H1 (cell line): ENCODE measurements around the gene SMS. TPM values are rescaled to one million over a fixed set of nuclear protein-coding genes. Genes with fewer than 3 reads are reported as not detected.

Source experiments
- CTCF ChIA-PET: fragments of 300-600 bp; sonication (Branson Sonifier 250); formaldehyde crosslinking; loops from one replicate; lab custom pipeline; 2021; ENCODE audit not compliant: partially characterized antibody; lab: Charles Lee
- POLR2A ChIA-PET: fragments of 300-600 bp; sonication (Branson Sonifier 250); formaldehyde crosslinking; loops from one replicate; lab custom pipeline; 2021; ENCODE audit warnings: inconsistent platforms; ENCODE audit not compliant: partially characterized antibody; lab: Charles Lee
- DNase-seq, 2 experiments: peaks; one replicate each; pipeline versions ENCODE4 v3.0.0 to v3.0.0-alpha.2; 2010 to 2022; ENCODE audit warnings: low spot score in 2 of 2, low read depth in 1 of 2, mixed read lengths in 1 of 2
- FAIRE-seq: peaks from 2 replicates; lab custom pipeline; 2011; peaks lifted over from hg19 to GRCh38; lab: Jason Lieb, UNC
- H2AFZ ChIP-seq: 2 replicates; pipeline ENCODE4 v1.8.1; 2012; ENCODE audit warnings: low read length, inconsistent platforms
- H2AK5ac ChIP-seq: 2 replicates; pipeline ENCODE4 v1.6.1; 2013; ENCODE audit warnings: low read depth, low read length
- H2BK120ac ChIP-seq: replicated peaks from 2 replicates; pipeline ENCODE3; 2013; ENCODE audit warnings: low read depth, low read length, inconsistent platforms
- H2BK12ac ChIP-seq: 2 replicates; pipeline ENCODE4 v1.6.1; 2013; ENCODE audit warnings: low read depth, low read length
- H2BK15ac ChIP-seq: 2 replicates; pipeline ENCODE4 v1.6.1; 2013; ENCODE audit warnings: low read length
- H2BK20ac ChIP-seq: 2 replicates; pipeline ENCODE4 v1.6.1; 2013; ENCODE audit warnings: low read length
- H2BK5ac ChIP-seq: 2 replicates; pipeline ENCODE4 v1.6.1; 2013; ENCODE audit warnings: low read depth, low read length
- H3K14ac ChIP-seq: 2 replicates; pipeline ENCODE4 v1.6.1; 2013; ENCODE audit warnings: inconsistent platforms; ENCODE audit not compliant: insufficient read length
- H3K18ac ChIP-seq: 2 replicates; pipeline ENCODE4 v1.6.1; 2013; ENCODE audit warnings: low read length; ENCODE audit errors: extremely low read depth
- H3K23ac ChIP-seq: 2 replicates; pipeline ENCODE4 v1.6.1; 2013; ENCODE audit warnings: inconsistent platforms; ENCODE audit not compliant: insufficient read length
- H3K23me2 ChIP-seq: 2 replicates; pipeline ENCODE4 v1.6.1; 2013; ENCODE audit warnings: low read depth, low read length
- H3K27ac ChIP-seq: 2 replicates; pipeline ENCODE4 v1.6.1; 2011; ENCODE audit warnings: low read depth, low read length, inconsistent platforms
- H3K27me3 ChIP-seq, 4 experiments: replicated peaks in 1 of 4; 1 replicate in 1 of 4; 2 replicates in 3 of 4; pipeline versions ENCODE4 v1.6.1 to v1.8.1; 2011 to 2013; ENCODE audit warnings: low read length in 3 of 4, mild to moderate bottlenecking in 3 of 4, inconsistent platforms in 2 of 4, mixed read lengths in 2 of 4, moderate library complexity in 1 of 4; ENCODE audit not compliant: control insufficient read depth in 3 of 4, insufficient read depth in 3 of 4; ENCODE audit errors: extremely low read depth in 1 of 4
- H3K36me3 ChIP-seq, 4 experiments: 2 replicates each; pipeline versions ENCODE4 v1.6.1 to v1.8.1; 2011 to 2013; ENCODE audit warnings: mild to moderate bottlenecking in 4 of 4, low read length in 3 of 4, moderate library complexity in 2 of 4, control low read depth in 1 of 4, inconsistent platforms in 1 of 4; ENCODE audit not compliant: insufficient read depth in 4 of 4, control insufficient read depth in 2 of 4
- H3K4ac ChIP-seq: replicated peaks from 2 replicates; pipeline ENCODE3; 2013; ENCODE audit warnings: low read length, low read depth, mixed read lengths, inconsistent platforms; ENCODE audit not compliant: insufficient read length
- H3K4me1 ChIP-seq, 4 experiments: replicated peaks in 1 of 4; 1 replicate in 1 of 4; 2 replicates in 3 of 4; pipeline versions ENCODE4 v1.6.1 to v1.8.1; 2011 to 2013; ENCODE audit warnings: low read length in 3 of 4, inconsistent platforms in 2 of 4, mixed read lengths in 1 of 4; ENCODE audit not compliant: insufficient read depth in 4 of 4, control insufficient read depth in 3 of 4
- H3K4me2 ChIP-seq, 2 experiments: 2 replicates each; pipeline versions ENCODE4 v1.6.1 to v1.8.1; 2011 to 2013; ENCODE audit warnings: low read depth in 2 of 2, low read length in 2 of 2, control low read depth in 1 of 2, inconsistent platforms in 1 of 2, mild to moderate bottlenecking in 1 of 2; ENCODE audit not compliant: insufficient read depth in 1 of 2
- H3K4me3 ChIP-seq, 4 experiments: fragments of 200-600, 300-600 bp in 1 of 4; sonication (generic), shearing (Covaris generic), sonication (Bioruptor Twin) in 1 of 4; 2 replicates each; pipeline versions ENCODE4 v1.5.1 to v1.8.1; 2011 to 2016; ENCODE audit warnings: low read length in 4 of 4, low read depth in 3 of 4, control low read depth in 2 of 4, inconsistent platforms in 2 of 4, mild to moderate bottlenecking in 2 of 4, mixed read lengths in 1 of 4, moderate library complexity in 1 of 4; ENCODE audit not compliant: insufficient read depth in 2 of 4; ENCODE audit errors: extremely low read depth in 1 of 4
- H3K56ac ChIP-seq: replicated peaks from 2 replicates; pipeline ENCODE3; 2013; ENCODE audit warnings: low read depth, mild to moderate bottlenecking, mixed read lengths, low read length, inconsistent platforms; ENCODE audit not compliant: insufficient read length
- H3K79me1 ChIP-seq: 2 replicates; pipeline ENCODE4 v1.6.1; 2013; ENCODE audit warnings: low read depth, low read length, control low read depth
- H3K79me2 ChIP-seq, 2 experiments: 2 replicates each; pipeline versions ENCODE4 v1.6.1 to v1.8.1; 2012 to 2013; ENCODE audit warnings: low read length in 2 of 2, mild to moderate bottlenecking in 2 of 2, inconsistent platforms in 1 of 2; ENCODE audit not compliant: insufficient read depth in 2 of 2, control insufficient read depth in 1 of 2
- H3K9ac ChIP-seq, 4 experiments: replicated peaks in 1 of 4; 1 replicate in 1 of 4; 2 replicates in 3 of 4; pipeline versions ENCODE4 v1.6.1 to v1.8.1; 2011 to 2013; ENCODE audit warnings: low read depth in 3 of 4, low read length in 3 of 4, control low read depth in 2 of 4, mild to moderate bottlenecking in 2 of 4, moderate library complexity in 2 of 4, inconsistent platforms in 1 of 4; ENCODE audit errors: extremely low read depth in 1 of 4
- H3K9me3 ChIP-seq, 2 experiments: 2 replicates each; pipeline versions ENCODE4 v1.6.1 to v1.8.1; 2012 to 2013; ENCODE audit warnings: mild to moderate bottlenecking in 2 of 2, moderate library complexity in 2 of 2, control low read depth in 1 of 2, inconsistent platforms in 1 of 2, low read depth in 1 of 2, low read length in 1 of 2, mixed read lengths in 1 of 2; ENCODE audit not compliant: insufficient read depth in 2 of 2
- H4K20me1 ChIP-seq, 2 experiments: replicated peaks in 1 of 2; 2 replicates each; pipeline versions ENCODE3 to v1.8.1; 2011 to 2013; ENCODE audit warnings: inconsistent platforms in 2 of 2, low read length in 2 of 2, mild to moderate bottlenecking in 1 of 2; ENCODE audit not compliant: insufficient read depth in 2 of 2, control insufficient read depth in 1 of 2
- H4K5ac ChIP-seq: 2 replicates; pipeline ENCODE4 v1.6.1; 2013; ENCODE audit warnings: low read length, low read depth, mixed read lengths, inconsistent platforms; ENCODE audit not compliant: insufficient read length
- H4K8ac ChIP-seq: 2 replicates; pipeline ENCODE4 v1.8.0; 2013; ENCODE audit warnings: mild to moderate bottlenecking, moderate library complexity, low read length, inconsistent platforms; ENCODE audit not compliant: insufficient read depth; ENCODE audit errors: extremely low read depth
- H4K91ac ChIP-seq: replicated peaks from 2 replicates; pipeline ENCODE3; 2013; ENCODE audit warnings: low read length, mixed read lengths, inconsistent platforms; ENCODE audit not compliant: insufficient read length
- BACH1 ChIP-seq: IDR thresholded peaks from 2 replicates; pipeline ENCODE4 v1.6.1; 2012; ENCODE audit warnings: low read length, improper control_type of control experiment
- RBBP5 ChIP-seq: IDR thresholded peaks from 2 replicates; pipeline ENCODE4 v1.7.1; 2012; ENCODE audit warnings: low read depth, mild to moderate bottlenecking, inconsistent platforms, low read length, moderate library complexity, borderline replicate concordance
- SRF ChIP-seq: IDR thresholded peaks from 2 replicates; pipeline ENCODE4 v1.6.1; 2011; ENCODE audit warnings: mild to moderate bottlenecking, low read depth, low read length, moderate library complexity
- TAF1 ChIP-seq: IDR thresholded peaks from 2 replicates; pipeline ENCODE4 v1.6.1; 2011; ENCODE audit warnings: mild to moderate bottlenecking, low read depth, low read length
- TCF12 ChIP-seq: IDR thresholded peaks from 2 replicates; pipeline ENCODE4 v1.6.1; 2011; ENCODE audit warnings: low read depth, mild to moderate bottlenecking, low read length
- TEAD4 ChIP-seq: IDR thresholded peaks from 2 replicates; pipeline ENCODE4 v1.6.1; 2012; ENCODE audit warnings: low read depth, low read length, inconsistent platforms, mixed read lengths
- WGBS, 2 experiments: shearing (Covaris generic) in 1 of 2; methylation state at CpG; one replicate each; pipeline versions ENCODE4 v1.1.6 to v1.1.7; 2013 to 2015; ENCODE audit warnings: low lambda C conversion rate in 2 of 2, mixed read lengths in 2 of 2, inconsistent platforms in 1 of 2, low coverage in 1 of 2, missing lambda C conversion rate in 1 of 2; ENCODE audit not compliant: insufficient replicate concordance in 2 of 2, insufficient coverage in 1 of 2, insufficient read length in 1 of 2; ENCODE audit errors: extremely low coverage in 1 of 2, missing lambda C conversion rate in 1 of 2; 5-methylcytosine and 5-hydroxymethylcytosine counted together
- polyA plus RNA-seq, 7 experiments: library from polyadenylated mRNA; depleted of rRNA in 3 of 7; stranded (reverse) in 5 of 7; unstranded in 2 of 7; fragments of >200 nt in 5 of 7; fragments of 200-250 nt in 2 of 7; gene quantifications; 1 replicate in 5 of 7; 2 replicates in 1 of 7; 4 replicates in 1 of 7; pipeline versions ENCODE4 v1.2.1 to v1.2.3, GENCODE V29; 2011 to 2013; ENCODE audit warnings: missing spikeins in 2 of 7, mixed read lengths in 2 of 7
- total RNA-seq: library from RNA; stranded (reverse); fragmentation: NEBNext Ultra II Directional; extraction: Animal tissue kit (Norgen Biotek cat#: 25700); gene quantifications from 2 replicates; pipeline ENCODE4 v1.2.1, GENCODE V29; 2021
- TF ChIP-seq, protein P1 (sequence below): IDR thresholded peaks from 2 replicates; pipeline ENCODE4 v1.6.1; 2012; ENCODE audit warnings: inconsistent platforms
- TF ChIP-seq, protein P2 (sequence below): IDR thresholded peaks from 2 replicates; pipeline ENCODE4 v1.6.1; 2012; ENCODE audit warnings: low read length, inconsistent platforms

SMS gene
- total and polyA plus RNA-seq, 2 of the 8 experiments (the other 6 are each of a cell fraction or from before 2014, with no cell fraction given): 66.3 to 256 TPM

DNA sequence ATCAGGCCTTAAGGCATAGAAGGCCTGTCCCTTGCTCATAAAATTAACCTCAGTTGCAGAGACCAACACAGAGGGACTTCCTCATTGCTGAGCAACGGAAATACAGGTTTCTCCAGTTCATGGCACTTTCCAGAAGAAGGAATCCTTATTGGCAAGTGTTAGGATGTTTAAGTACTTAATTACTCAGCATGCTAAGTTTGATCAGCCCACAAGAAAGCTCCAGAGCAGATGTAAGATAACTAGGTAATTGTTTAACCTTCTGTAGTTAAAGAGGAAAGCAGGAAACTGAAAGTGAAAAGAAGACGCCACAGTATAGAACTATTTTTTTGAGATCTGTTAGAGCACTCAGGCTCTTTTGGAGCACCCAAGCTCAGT lies 33.5 kb downstream of the SMS start:
- no peak overlapping the region for H3K4me3 ChIP-seq
- no peak overlapping the region for H3K4ac ChIP-seq
- H3K4me1 ChIP-seq: no peaks in the 10 kb centered on the region
- no peaks in the 10 kb centered on the region for H3K27me3 ChIP-seq
- no peak overlapping the region for H3K14ac ChIP-seq
- FAIRE-seq (no peak), DNase-seq (no peak)
- no peak overlapping the region for H2BK120ac ChIP-seq
- H3K56ac ChIP-seq: no peak overlapping the region
- H3K79me2 ChIP-seq: peaks cover 0 to 2% of the 10 kb centered on the region in 2 experiments; a peak in 1 of 4 replicates
- no peak overlapping the region for H3K27ac ChIP-seq
- no peak overlapping the region for H2BK20ac ChIP-seq
- no peak overlapping the region for H2BK5ac ChIP-seq
- no peaks in the 10 kb centered on the region for H3K79me1 ChIP-seq
- no peaks in the 10 kb centered on the region for H3K23me2 ChIP-seq
- H3K9me3 ChIP-seq: no peaks in the 10 kb centered on the region
- peaks cover 2 to 60% (median 29%) of the 10 kb centered on the region in 4 experiments; a peak in 7 of 8 replicates for H3K36me3 ChIP-seq
- ChIA-PET POLR2A (no interaction called here), CTCF (interaction anchor here (0.7 to 3.6 kb wide), 5 partner anchors 11 to 80 kb away, joined by 3 to 15 read pairs (median 6); no protein-coding TSS in a partner anchor)
- H4K91ac ChIP-seq: no peak overlapping the region
- 74% methylated on average over 2 of the region's 2 CpGs; no CpG with 5 or more reads in 1 of the 2 experiments for WGBS, 2 experiments
- no peak overlapping the region for H3K18ac ChIP-seq
- TF ChIP-seq TCF12 (no peak), SRF (no peak), RBBP5 (no peak), TAF1 (no peak), BACH1 (no peak), TEAD4 (no peak)
- TF ChIP-seq, protein P1, sequence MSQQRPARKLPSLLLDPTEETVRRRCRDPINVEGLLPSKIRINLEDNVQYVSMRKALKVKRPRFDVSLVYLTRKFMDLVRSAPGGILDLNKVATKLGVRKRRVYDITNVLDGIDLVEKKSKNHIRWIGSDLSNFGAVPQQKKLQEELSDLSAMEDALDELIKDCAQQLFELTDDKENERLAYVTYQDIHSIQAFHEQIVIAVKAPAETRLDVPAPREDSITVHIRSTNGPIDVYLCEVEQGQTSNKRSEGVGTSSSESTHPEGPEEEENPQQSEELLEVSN: no peak
- TF ChIP-seq, protein P2, sequence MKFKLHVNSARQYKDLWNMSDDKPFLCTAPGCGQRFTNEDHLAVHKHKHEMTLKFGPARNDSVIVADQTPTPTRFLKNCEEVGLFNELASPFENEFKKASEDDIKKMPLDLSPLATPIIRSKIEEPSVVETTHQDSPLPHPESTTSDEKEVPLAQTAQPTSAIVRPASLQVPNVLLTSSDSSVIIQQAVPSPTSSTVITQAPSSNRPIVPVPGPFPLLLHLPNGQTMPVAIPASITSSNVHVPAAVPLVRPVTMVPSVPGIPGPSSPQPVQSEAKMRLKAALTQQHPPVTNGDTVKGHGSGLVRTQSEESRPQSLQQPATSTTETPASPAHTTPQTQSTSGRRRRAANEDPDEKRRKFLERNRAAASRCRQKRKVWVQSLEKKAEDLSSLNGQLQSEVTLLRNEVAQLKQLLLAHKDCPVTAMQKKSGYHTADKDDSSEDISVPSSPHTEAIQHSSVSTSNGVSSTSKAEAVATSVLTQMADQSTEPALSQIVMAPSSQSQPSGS: no peak
- no peak overlapping the region for H4K5ac ChIP-seq
- no peak overlapping the region for H3K9ac ChIP-seq
- no peak overlapping the region for H4K8ac ChIP-seq
- no peak overlapping the region for H2AK5ac ChIP-seq
- H2BK12ac ChIP-seq: no peak overlapping the region
- no peak overlapping the region for H3K4me2 ChIP-seq
- peaks cover 0 to 1% of the 10 kb centered on the region in 2 experiments for H4K20me1 ChIP-seq
- H3K23ac ChIP-seq: no peak overlapping the region
- no peak overlapping the region for H2AFZ ChIP-seq
- no peak overlapping the region for H2BK15ac ChIP-seq
